Esophagus squamous epithelium (tissue), 4 donors: ENCODE measurements around the gene KCNAB1.

Source experiments
- CTCF ChIP-seq, 6 experiments: fragments of 450-650 bp in 4 of 6; fragments of 200-600 bp in 2 of 6; sonication (generic) in 2 of 6; IDR thresholded peaks; one replicate each; pipeline ENCODE4 v1.5.1; 2016 to 2019; ENCODE audit warnings: antibody characterized with exemption in 6 of 6, mild to moderate bottlenecking in 4 of 6, moderate library complexity in 4 of 6
- POLR2A ChIP-seq, 4 donors: fragments of 450-650 bp; IDR thresholded peaks; one replicate each; pipeline ENCODE4 v1.6.1; 2017; ENCODE audit warnings: antibody characterized with exemption in 4 of 4, mild to moderate bottlenecking in 4 of 4, moderate library complexity in 3 of 4

DNA sequence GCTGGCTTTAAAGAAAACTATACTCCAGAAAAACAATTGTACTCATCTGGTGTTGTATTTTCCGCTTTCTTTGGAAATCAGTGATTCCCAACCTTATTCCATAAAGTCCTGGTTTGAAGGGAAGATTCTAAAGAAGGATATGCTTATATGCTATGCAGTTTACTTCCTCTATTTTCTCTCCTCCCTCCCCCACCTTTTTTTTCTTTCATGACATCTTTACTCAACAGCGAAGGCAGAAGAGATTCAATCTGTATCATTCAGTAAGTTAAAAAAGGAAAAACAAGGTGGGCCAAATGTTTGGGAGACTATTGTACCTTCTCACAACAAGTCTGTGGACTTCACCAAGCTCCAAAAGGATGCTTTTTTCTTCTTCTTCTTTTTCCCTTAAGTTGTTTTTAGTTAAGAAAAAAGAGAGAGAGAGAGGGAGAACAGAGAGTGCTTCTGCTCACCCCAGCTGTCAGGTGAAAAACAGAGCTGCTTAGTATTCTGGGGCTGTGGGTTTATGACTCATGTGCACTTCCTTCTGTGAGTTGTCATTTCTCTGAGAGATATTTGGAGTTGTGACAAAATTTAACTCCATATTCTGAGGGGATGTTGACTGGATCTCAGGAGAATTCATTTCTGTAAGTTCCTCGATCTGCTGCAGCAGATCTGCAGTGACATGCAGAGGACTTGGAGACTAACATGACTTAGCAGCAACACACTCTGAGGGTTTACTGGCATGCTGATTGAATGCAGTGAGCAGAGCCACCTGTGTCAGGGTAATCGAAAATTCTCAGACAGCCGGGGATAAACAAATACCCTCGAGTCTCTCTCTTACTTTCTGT lies 363.8 kb downstream of the KCNAB1 start:
- TF ChIP-seq CTCF (IDR thresholded peaks at IDR 0.05), result no peak
- peak in 1 of 4 donors; percentile 24 for TF ChIP-seq POLR2A (IDR thresholded peaks at IDR 0.05)
